ENCODE measurements around the gene SLC15A4. TPM values are rescaled to one million over a fixed set of nuclear protein-coding genes. Genes with fewer than 3 reads are reported as not detected.

Gene SLC15A4
- total and polyA plus RNA-seq, 8 donors, result 0.89 to 37.8 (median 4.2) TPM

DNA sequence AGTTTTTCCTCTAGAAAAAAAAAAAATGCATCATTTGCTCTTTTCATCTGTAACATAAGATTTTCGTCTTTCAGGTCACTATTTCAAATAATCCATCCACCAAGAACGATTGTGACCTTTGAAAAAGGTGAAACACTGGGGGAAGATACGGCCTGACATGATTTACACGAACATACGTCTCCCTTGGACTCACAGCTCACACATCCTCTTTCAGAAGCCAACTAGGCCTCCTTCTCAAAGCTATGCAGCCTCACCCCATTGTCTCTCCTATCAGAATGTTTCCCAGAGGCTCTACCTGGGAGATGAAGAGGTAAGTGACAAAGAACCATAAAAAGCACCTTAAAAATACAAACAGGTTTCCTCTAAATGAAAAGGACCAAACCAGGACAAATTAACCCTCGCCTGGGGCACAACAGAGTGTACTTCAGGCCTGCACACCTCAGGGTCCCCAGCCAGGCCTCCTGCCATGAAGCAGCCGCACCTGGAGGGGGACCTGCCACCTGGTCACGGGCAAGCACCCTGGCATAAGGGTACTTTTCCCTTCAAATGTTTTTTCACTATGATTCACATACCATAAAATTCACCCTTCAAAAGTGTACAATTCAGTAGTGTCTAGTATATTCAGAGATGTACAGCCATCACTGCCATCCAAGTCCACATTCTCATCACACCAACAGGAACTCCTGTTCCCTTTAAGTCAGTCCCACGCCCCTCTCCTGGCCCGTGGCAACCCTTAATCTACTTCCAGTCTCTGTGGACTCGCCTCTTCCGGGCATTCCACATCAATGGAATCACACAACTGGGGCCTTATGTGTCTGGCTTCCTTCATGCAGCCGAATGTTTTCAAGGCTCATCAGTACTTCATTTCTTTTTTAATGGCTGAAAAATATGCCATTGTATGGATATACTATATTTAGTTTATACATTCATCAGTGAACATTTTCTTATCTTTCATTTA is 5.4 kb downstream of the SLC15A4 start:
- intact Hi-C loops (cut with DNase I; ENCODE audit: low total_unique reads), result no loop called here
- Histone ChIP-seq H3K36me3 (peaks cover 7 to 25% (median 18%) of the 10 kb centered on the region in 4 donors), H3K4me3 (no peak overlapping the region), H3K4me1 (peaks cover 43 to 95% (median 62%) of the 10 kb centered on the region in 4 donors), H3K27me3 (no peaks in the 10 kb centered on the region), H3K9me3 (no peaks in the 10 kb centered on the region), H3K27ac (peak overlapping the region in 4 of 5 donors; percentile 36 to 96 (median 72))
- DNase-seq, result peak; percentile 24 to 50
- TF ChIP-seq, protein P1, sequence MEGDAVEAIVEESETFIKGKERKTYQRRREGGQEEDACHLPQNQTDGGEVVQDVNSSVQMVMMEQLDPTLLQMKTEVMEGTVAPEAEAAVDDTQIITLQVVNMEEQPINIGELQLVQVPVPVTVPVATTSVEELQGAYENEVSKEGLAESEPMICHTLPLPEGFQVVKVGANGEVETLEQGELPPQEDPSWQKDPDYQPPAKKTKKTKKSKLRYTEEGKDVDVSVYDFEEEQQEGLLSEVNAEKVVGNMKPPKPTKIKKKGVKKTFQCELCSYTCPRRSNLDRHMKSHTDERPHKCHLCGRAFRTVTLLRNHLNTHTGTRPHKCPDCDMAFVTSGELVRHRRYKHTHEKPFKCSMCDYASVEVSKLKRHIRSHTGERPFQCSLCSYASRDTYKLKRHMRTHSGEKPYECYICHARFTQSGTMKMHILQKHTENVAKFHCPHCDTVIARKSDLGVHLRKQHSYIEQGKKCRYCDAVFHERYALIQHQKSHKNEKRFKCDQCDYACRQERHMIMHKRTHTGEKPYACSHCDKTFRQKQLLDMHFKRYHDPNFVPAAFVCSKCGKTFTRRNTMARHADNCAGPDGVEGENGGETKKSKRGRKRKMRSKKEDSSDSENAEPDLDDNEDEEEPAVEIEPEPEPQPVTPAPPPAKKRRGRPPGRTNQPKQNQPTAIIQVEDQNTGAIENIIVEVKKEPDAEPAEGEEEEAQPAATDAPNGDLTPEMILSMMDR (IDR thresholded peaks at IDR 0.05), result no peak
- no peak for TF ChIP-seq EP300 (IDR thresholded peaks at IDR 0.05)
- no peak for TF ChIP-seq POLR2A (IDR thresholded peaks at IDR 0.05)
- no peak for TF ChIP-seq POLR2AphosphoS5 (IDR thresholded peaks at IDR 0.05)
- WGBS, 5 donors, result 49 to 54% (median 53%) methylated on average over 13 of the region's 13 CpGs

DNA sequence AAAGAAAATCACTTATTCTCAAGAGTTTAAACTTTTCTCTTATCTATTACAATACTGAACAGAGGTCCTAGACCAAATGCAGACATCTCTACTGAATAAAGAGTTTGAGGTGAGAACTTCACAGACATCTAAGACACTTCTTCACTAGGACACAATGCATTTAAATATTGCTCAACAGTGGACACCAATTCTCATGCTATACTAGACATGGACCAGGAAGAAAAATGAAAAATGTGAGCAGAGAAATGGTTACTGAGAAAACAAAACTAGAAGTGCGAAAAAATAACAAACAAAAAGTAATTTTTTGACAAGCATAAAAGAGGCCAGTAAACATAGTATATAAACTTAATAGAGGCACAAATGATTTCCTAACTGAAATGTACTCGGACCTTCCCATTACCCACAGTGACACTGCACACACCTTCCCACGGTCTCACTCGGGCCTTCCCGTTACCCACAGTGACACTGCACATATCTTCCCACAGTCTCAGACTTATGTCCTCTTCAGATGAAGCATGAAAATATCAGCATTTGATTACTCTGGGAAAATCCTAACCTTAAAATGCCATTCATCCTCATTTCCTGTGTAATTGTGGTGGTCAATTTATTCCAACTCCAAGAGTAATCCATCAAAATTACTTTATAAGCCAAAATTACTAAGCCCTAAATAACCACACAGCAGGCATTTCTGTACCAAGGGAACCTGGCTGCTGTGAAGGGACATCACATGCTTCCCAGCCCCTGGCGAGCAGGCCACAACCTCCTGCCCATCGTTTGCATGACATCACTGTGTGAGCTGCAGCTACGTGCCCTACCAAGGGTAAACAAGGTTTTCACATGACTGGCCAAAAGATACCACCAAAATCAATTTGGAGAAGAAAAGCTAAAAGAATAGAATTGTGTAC is 6.4 kb downstream of the SLC15A4 start:
- Histone ChIP-seq H3K4me1 (peaks cover 35 to 86% (median 52%) of the 10 kb centered on the region in 4 donors), H3K27me3 (no peaks in the 10 kb centered on the region), H3K36me3 (peaks cover 7 to 28% (median 23%) of the 10 kb centered on the region in 4 donors), H3K9me3 (no peaks in the 10 kb centered on the region), H3K4me3 (no peak overlapping the region), H3K27ac (peak overlapping the region in 4 of 5 donors; percentile 36 to 96 (median 72))
- intact Hi-C loops (cut with DNase I; ENCODE audit: low total_unique reads), result no loop called here
- peak; percentile 41 to 69 for DNase-seq
- TF ChIP-seq EP300 (IDR thresholded peaks at IDR 0.05) (no peak), POLR2AphosphoS5 (IDR thresholded peaks at IDR 0.05) (peak in 2 of 3 donors; percentile 18 to 29), POLR2A (IDR thresholded peaks at IDR 0.05) (no peak)
- TF ChIP-seq, protein P1 (IDR thresholded peaks at IDR 0.05), result no peak
- 47 to 59% (median 47%) methylated on average over 8 of the region's 8 CpGs for WGBS, 5 donors

DNA sequence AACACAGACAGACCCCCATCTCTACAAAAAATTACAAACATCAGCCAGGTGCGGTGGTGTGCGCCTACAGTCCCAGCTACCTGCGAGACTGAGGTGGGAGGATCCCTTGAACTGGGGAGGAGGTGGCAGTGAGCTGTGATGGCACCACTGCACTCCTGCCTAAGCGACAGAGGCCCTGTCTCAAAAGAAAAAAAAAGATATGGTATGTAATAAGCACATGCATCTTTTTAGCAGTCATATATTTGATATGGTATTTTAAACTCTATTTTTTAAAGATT is 7.2 kb downstream of the SLC15A4 start:
- intact Hi-C loops (cut with DNase I; ENCODE audit: low total_unique reads), result no loop called here
- no peaks in the 10 kb centered on the region for H3K27me3 ChIP-seq
- DNase-seq, result no peak
- no peaks in the 10 kb centered on the region for H3K9me3 ChIP-seq
- peaks cover 29 to 85% (median 46%) of the 10 kb centered on the region in 4 donors for H3K4me1 ChIP-seq
- 91 to 99% (median 97%) methylated on average over 4 of the region's 4 CpGs for WGBS, 5 donors
- no peak overlapping the region for H3K4me3 ChIP-seq
- H3K27ac ChIP-seq, result peak overlapping the region in 2 of 5 donors; percentile 50 to 96
- H3K36me3 ChIP-seq, result peaks cover 7 to 29% (median 26%) of the 10 kb centered on the region in 4 donors
- TF ChIP-seq, protein P1 (IDR thresholded peaks at IDR 0.05), result no peak
- TF ChIP-seq POLR2AphosphoS5 (IDR thresholded peaks at IDR 0.05), result no peak
- no peak for TF ChIP-seq EP300 (IDR thresholded peaks at IDR 0.05)
- no peak for TF ChIP-seq POLR2A (IDR thresholded peaks at IDR 0.05)

Data from stomach (tissue), 9 donors.